Naive thymus-derived CD8-positive, alpha-beta T cell (primary cell): ENCODE measurements around the gene RESP18. TPM values are rescaled to one million over a fixed set of nuclear protein-coding genes. Genes with fewer than 3 reads are reported as not detected.
"Not testable (repeated sequence)": the region's sequence is repeated elsewhere in the genome, so short reads cannot be mapped to it uniquely, and the experiment has no call there.

ENCODE experiments used
- ATAC-seq, 2 donors: fragments of 150-1000 bp; cut with Tn5 transposase in 1 of 2; sonication (Bioruptor Pico), chemical (Tn5 transposase) in 1 of 2; 1 replicate in 1 of 2; 2 replicates in 1 of 2; pipeline ENCODE4 v1.10.0; 2021; ENCODE audit warnings: mild to moderate bottlenecking in 2 of 2, moderate library complexity in 2 of 2
- POLR2A ChIA-PET: fragments of 350-600 bp; sonication (Branson Sonifier 250); formaldehyde crosslinking; loops from one replicate; lab custom pipeline; 2021; ENCODE audit warnings: antibody characterized with exemption; lab: Charles Lee
- DNase-seq, 10 donors: peaks; one replicate each; pipeline versions ENCODE4 v3.0.0 to v3.0.0-alpha.2; 2020 to 2022
- H3K27ac Mint-ChIP-seq, 10 donors: one replicate each; pipeline ENCODE4 v1.8.0; 2020 to 2022; ENCODE audit warnings: mild to moderate bottlenecking in 10 of 10, mixed read lengths in 10 of 10, moderate library complexity in 4 of 10, inconsistent platforms in 1 of 10
- H3K27me3 Mint-ChIP-seq, 5 donors: one replicate each; pipeline ENCODE4 v1.8.0; 2021 to 2022; ENCODE audit warnings: mixed read lengths in 5 of 5
- H3K36me3 Mint-ChIP-seq, 3 donors: one replicate each; pipeline ENCODE4 v1.8.0; 2020 to 2022; ENCODE audit warnings: mixed read lengths in 3 of 3, mild to moderate bottlenecking in 2 of 3, inconsistent platforms in 1 of 3
- H3K4me1 Mint-ChIP-seq, 4 donors: one replicate each; pipeline ENCODE4 v1.8.0; 2021 to 2022; ENCODE audit warnings: mixed read lengths in 4 of 4
- H3K4me3 Mint-ChIP-seq, 10 donors: one replicate each; pipeline ENCODE4 v1.8.0; 2020 to 2022; ENCODE audit warnings: mild to moderate bottlenecking in 10 of 10, mixed read lengths in 10 of 10, moderate library complexity in 6 of 10, inconsistent platforms in 1 of 10
- H3K9me3 Mint-ChIP-seq, 9 donors: one replicate each; pipeline ENCODE4 v1.8.0; 2020 to 2022; ENCODE audit warnings: mixed read lengths in 9 of 9, mild to moderate bottlenecking in 3 of 9, inconsistent platforms in 1 of 9, moderate library complexity in 1 of 9
- polyA plus RNA-seq, 3 donors: library from polyadenylated mRNA; unstranded; fragments of 300-500 nt; fragmentation: Illumina TruSeq; gene quantifications; one replicate each; pipeline ENCODE4 v1.2.3, GENCODE V29; 2021
- total RNA-seq, 8 experiments: library from RNA in 2 of 8; stranded (reverse) in 2 of 8; gene quantifications; one replicate each; pipeline ENCODE4 v1.2.3 and lab custom pipeline; 2021 to 2026

Gene RESP18
- total and polyA plus RNA-seq, 5 experiments from 2014 or later = not detected

GRCh38 chr2:219312683-219313263 lies 19.8 kb downstream of the RESP18 start:
- H3K4me1 Mint-ChIP-seq, H3K9me3 Mint-ChIP-seq, POLR2A ChIA-PET, H3K36me3 Mint-ChIP-seq, H3K4me3 Mint-ChIP-seq, ATAC-seq, DNase-seq: not testable (repeated sequence)
- peaks cover 20 to 42% (median 34%) of the 10 kb centered on the region in 5 donors for H3K27me3 Mint-ChIP-seq
- peak overlapping the region in 1 of 10 donors; percentile 24 for H3K27ac Mint-ChIP-seq

DNA sequence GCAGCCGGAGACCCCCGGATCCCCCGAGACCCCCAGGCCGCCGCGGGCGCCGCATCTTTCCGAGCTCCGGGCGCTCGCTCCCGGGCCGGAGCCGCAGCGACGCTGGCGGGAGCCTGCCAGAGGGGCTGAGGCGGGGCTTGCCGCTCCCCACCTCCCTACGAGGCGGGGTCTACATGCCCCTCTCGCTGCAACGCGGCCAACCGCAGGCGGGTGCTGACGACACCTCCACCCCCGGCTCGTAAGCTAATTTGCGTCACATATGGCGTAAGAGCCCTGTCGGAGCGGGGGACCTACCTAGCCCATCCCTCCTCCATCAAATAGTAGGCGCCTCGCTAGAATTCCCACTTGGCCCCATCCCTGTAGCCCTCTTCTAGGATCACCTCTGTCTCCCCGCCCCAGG lies 23.3 kb downstream of the RESP18 start, which contains the start of gene PTPRN:
PTPRN (minus strand) TSS at position 124 of the 400 bp plus-strand sequence; CDS start at position 55, 69 bp downstream.
- H3K4me1 Mint-ChIP-seq = peaks cover 0 to 7% (median 3%) of the 10 kb centered on the region in 4 donors
- POLR2A ChIA-PET = no interaction called here
- peak within 1 kb of the TSS in 2 of 10 donors; percentile 3 to 65 for H3K4me3 Mint-ChIP-seq
- H3K27me3 Mint-ChIP-seq = peaks cover 35 to 63% (median 54%) of the 10 kb centered on the region in 5 donors
- peaks cover 0 to 9% (median 0%) of the 10 kb centered on the region in 3 donors for H3K36me3 Mint-ChIP-seq
- H3K9me3 Mint-ChIP-seq = peaks cover 0 to 5% (median 0%) of the 10 kb centered on the region in 9 donors
- H3K27ac Mint-ChIP-seq = peak within 1 kb of the TSS in 1 of 10 donors; percentile 78
- peak in 1 of 2 donors; percentile 36 for ATAC-seq
- DNase-seq = no peak

DNA sequence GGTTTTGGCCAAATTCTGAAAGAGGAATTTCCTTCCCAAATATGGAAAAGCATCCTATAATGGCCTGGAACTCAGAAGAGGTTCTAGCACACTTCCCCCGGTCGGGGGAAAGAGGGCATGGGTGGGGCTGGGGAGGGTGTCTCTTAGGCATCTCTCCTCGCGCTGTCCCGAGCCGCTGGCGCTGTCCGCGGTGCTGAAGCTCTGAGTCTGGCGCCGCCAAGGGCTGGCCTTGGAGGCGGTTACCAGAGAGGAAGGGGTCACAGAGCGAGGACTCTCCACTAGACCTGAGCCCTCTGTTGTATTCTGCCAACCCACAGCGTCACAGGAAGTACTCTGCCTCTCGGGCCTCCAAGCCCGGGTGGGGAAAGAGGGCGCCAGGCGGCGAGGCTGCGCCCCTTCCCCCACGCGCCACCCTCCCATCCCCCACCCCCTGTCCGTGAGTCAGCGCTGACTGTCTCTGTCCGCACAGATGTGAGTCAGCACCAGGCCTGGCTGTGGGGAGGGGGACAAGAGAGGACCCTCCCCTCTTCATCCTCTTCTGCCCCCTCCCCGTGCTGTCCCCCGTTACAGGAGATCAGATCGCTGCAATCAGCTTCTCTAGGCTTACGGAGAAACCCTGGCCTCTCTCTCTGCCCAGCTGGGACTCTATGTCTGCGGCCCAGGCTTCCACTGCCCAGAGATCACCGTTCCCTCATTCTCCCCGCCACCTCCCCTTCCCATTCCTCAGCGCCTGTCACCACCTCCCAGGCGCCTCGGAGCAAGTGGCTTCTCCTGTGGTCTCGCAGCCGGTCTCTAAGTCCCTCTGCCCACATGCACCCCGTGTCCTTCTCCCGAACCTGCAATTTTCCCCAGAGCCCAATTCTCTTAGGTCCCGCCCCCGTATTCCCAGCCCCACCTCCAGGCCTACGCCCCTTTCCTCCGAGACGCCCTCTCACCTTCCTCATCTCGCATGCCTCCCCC lies 24.1 kb downstream of the RESP18 start:
- Mint-ChIP-seq H3K9me3 (peaks cover 0 to 5% (median 0%) of the 10 kb centered on the region in 9 donors), H3K27ac (peak overlapping the region in 1 of 10 donors; percentile 13), H3K27me3 (peaks cover 35 to 63% (median 52%) of the 10 kb centered on the region in 5 donors), H3K4me3 (peak overlapping the region in 2 of 10 donors; percentile 3 to 65), H3K36me3 (peaks cover 0 to 9% (median 0%) of the 10 kb centered on the region in 3 donors), H3K4me1 (peaks cover 0 to 7% (median 2%) of the 10 kb centered on the region in 4 donors)
- ATAC-seq (peak; percentile 83 to 95), DNase-seq (peak; percentile 46 to 83 (median 68))
- POLR2A ChIA-PET = no interaction called here

- peaks cover 30 to 65% (median 54%) of the 10 kb centered on the region in 5 donors for H3K27me3 Mint-ChIP-seq
- H3K36me3 Mint-ChIP-seq = peaks cover 0 to 9% (median 0%) of the 10 kb centered on the region in 3 donors
- H3K4me3 Mint-ChIP-seq = no peak overlapping the region
- POLR2A ChIA-PET = no interaction called here
- peaks cover 0 to 5% (median 0%) of the 10 kb centered on the region in 9 donors for H3K9me3 Mint-ChIP-seq
- ATAC-seq (no peak), DNase-seq (no peak)
- H3K27ac Mint-ChIP-seq = no peak overlapping the region
- peaks cover 0 to 7% (median 2%) of the 10 kb centered on the region in 4 donors for H3K4me1 Mint-ChIP-seq
Measured at GRCh38 chr2:219306047-219306446, 26.5 kb downstream of the RESP18 start.

DNA sequence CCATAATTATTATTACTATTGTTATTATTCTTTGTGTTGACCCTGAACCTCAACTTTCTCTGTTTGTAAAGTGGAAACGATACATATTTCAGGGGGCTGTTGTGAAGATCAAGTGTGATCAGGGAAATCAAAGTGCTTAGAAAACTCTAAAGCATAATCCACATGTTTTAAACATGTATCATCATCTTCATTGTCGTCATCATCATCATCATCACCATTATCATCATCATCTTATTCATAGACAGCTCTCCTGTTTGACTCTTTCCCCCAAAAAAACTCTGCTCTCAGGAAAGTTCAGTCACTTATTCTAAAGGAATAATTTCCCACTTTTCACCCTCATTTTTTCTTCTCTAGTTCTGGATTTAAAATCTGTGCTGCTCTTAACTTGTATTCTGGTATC lies 28.3 kb downstream of the RESP18 start:
- Mint-ChIP-seq H3K27me3 (peaks cover 19 to 52% (median 37%) of the 10 kb centered on the region in 5 donors), H3K4me3 (no peak overlapping the region), H3K4me1 (peaks cover 0 to 5% (median 0%) of the 10 kb centered on the region in 4 donors), H3K27ac (no peak overlapping the region), H3K36me3 (peaks cover 0 to 4% (median 0%) of the 10 kb centered on the region in 3 donors), H3K9me3 (peaks cover 0 to 1% (median 0%) of the 10 kb centered on the region in 9 donors)
- DNase-seq = no peak
- POLR2A ChIA-PET = no interaction called here
- no peak for ATAC-seq

DNA sequence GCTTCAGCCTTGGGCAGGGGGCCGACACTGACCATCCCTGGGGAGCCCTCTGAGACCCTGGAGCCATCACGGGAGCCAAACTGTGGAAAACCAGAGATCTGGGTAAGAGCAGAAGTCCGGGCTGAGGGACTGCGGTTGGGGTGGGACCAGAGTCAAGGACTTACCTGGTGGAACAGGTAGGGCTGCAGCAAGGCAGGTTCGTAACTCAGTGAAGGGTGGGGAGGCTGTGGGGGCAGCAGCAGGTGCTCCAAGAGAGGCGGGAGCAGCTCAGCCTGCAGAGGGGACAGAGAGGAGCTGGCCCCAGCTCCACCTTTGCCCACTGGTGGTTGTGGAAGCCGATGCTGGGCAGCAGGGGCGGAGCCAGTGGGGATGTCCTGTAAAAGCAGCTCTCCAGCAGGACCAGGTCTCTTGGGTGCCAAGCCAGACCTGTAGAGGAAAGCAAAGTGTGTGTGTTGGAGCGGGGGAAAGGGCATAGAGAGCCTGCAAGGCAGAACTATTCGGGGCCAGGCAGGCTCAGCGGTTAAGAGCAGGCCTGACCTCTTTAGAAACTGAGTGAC lies 30.1 kb downstream of the RESP18 start:
- H3K4me3 Mint-ChIP-seq = no peak overlapping the region
- no peak overlapping the region for H3K27ac Mint-ChIP-seq
- POLR2A ChIA-PET = no interaction called here
- peaks cover 4 to 10% (median 7%) of the 10 kb centered on the region in 4 donors for H3K4me1 Mint-ChIP-seq
- no peaks in the 10 kb centered on the region for H3K9me3 Mint-ChIP-seq
- ATAC-seq (no peak), DNase-seq (no peak)
- peaks cover 0 to 4% (median 0%) of the 10 kb centered on the region in 3 donors for H3K36me3 Mint-ChIP-seq
- peaks cover 14 to 43% (median 29%) of the 10 kb centered on the region in 5 donors for H3K27me3 Mint-ChIP-seq

GRCh38 chr2:219300022-219300421 lies 32.5 kb downstream of the RESP18 start:
- H3K4me1 Mint-ChIP-seq = peaks cover 7 to 34% (median 27%) of the 10 kb centered on the region in 4 donors
- ATAC-seq (no peak), DNase-seq (no peak)
- peaks cover 5 to 25% (median 18%) of the 10 kb centered on the region in 5 donors for H3K27me3 Mint-ChIP-seq
- no peak overlapping the region for H3K27ac Mint-ChIP-seq
- H3K4me3 Mint-ChIP-seq = no peak overlapping the region
- POLR2A ChIA-PET = interaction anchor here (0.5 to 2.4 kb wide), 4 partner anchors 21 to 497 kb away, joined by 3 to 10 read pairs (median 6); partner anchors contain the start of gene DNAJB2
- no peaks in the 10 kb centered on the region for H3K36me3 Mint-ChIP-seq
- no peaks in the 10 kb centered on the region for H3K9me3 Mint-ChIP-seq

DNA sequence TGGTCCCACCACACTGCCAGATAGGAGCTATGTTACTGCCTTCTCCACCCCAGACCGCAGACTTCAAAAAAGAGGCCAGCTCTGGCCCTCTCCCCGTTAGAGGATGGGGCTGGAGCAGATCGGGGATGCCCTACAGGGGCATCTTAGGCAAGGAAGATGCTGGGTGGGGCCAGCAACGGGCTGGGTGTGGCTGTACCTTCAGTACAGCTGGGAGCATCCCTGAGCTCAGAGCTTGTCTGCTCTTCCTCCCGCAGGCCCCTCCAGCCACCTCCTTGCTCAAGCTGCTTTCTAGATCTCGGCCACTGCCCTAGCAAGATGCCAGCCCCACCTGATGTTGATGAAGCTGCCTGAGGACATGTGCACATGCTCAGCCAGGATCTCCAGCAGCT lies 33.2 kb downstream of the RESP18 start:
- POLR2A ChIA-PET = interaction anchor here (0.5 to 2.4 kb wide), 4 partner anchors 20 to 140 kb away, joined by 3 to 9 read pairs (median 4); partner anchors contain the start of gene DNAJB2
- H3K4me1 Mint-ChIP-seq = peaks cover 8 to 38% (median 31%) of the 10 kb centered on the region in 4 donors
- DNase-seq (no peak), ATAC-seq (no peak)
- peaks cover 0 to 20% (median 12%) of the 10 kb centered on the region in 5 donors for H3K27me3 Mint-ChIP-seq
- H3K4me3 Mint-ChIP-seq = no peak overlapping the region
- no peaks in the 10 kb centered on the region for H3K9me3 Mint-ChIP-seq
- no peaks in the 10 kb centered on the region for H3K36me3 Mint-ChIP-seq
- H3K27ac Mint-ChIP-seq = peak overlapping the region in 1 of 10 donors; percentile 15

GRCh38 chr2:219298759-219299371 lies 33.7 kb downstream of the RESP18 start:
- Mint-ChIP-seq H3K27me3 (peaks cover 0 to 20% (median 9%) of the 10 kb centered on the region in 5 donors), H3K27ac (peak overlapping the region in 2 of 10 donors; percentile 28 to 29), H3K9me3 (no peaks in the 10 kb centered on the region), H3K36me3 (no peaks in the 10 kb centered on the region), H3K4me3 (peak overlapping the region in 1 of 10 donors; percentile 33), H3K4me1 (peaks cover 13 to 43% (median 36%) of the 10 kb centered on the region in 4 donors)
- DNase-seq (peak; percentile 70 to 97 (median 86)), ATAC-seq (peak; percentile 30 to 57)
- POLR2A ChIA-PET = interaction anchor here (0.5 to 2.4 kb wide), 3 partner anchors 19 to 87 kb away, joined by 3 to 9 read pairs (median 3); partner anchors contain the start of gene DNAJB2

- Mint-ChIP-seq H3K9me3 (no peaks in the 10 kb centered on the region), H3K27me3 (peaks cover 0 to 15% (median 9%) of the 10 kb centered on the region in 5 donors), H3K27ac (peak overlapping the region in 2 of 10 donors; percentile 67 to 82)
Measured at GRCh38 chr2:219297766-219298456, 34.6 kb downstream of the RESP18 start.

More at GRCh38 chr2:219297766-219298456, 34.6 kb downstream of the RESP18 start:
- peaks cover 13 to 44% (median 37%) of the 10 kb centered on the region in 4 donors for H3K4me1 Mint-ChIP-seq
- DNase-seq = no peak
- no peak for ATAC-seq
- POLR2A ChIA-PET = interaction anchor here (1.0 to 2.4 kb wide), 3 partner anchors 18 to 121 kb away, joined by 3 to 9 read pairs (median 3); partner anchors contain the start of genes CNPPD1 and DNAJB2
- H3K4me3 Mint-ChIP-seq = no peak overlapping the region
- no peaks in the 10 kb centered on the region for H3K36me3 Mint-ChIP-seq
